ENCODE data around the gene EDN2. TPM values are rescaled to one million over a fixed set of nuclear protein-coding genes. Genes with fewer than 3 reads are reported as not detected.

EDN2 gene
- total RNA-seq, 1 donor from 2014 or later, result 0.47 TPM

DNA sequence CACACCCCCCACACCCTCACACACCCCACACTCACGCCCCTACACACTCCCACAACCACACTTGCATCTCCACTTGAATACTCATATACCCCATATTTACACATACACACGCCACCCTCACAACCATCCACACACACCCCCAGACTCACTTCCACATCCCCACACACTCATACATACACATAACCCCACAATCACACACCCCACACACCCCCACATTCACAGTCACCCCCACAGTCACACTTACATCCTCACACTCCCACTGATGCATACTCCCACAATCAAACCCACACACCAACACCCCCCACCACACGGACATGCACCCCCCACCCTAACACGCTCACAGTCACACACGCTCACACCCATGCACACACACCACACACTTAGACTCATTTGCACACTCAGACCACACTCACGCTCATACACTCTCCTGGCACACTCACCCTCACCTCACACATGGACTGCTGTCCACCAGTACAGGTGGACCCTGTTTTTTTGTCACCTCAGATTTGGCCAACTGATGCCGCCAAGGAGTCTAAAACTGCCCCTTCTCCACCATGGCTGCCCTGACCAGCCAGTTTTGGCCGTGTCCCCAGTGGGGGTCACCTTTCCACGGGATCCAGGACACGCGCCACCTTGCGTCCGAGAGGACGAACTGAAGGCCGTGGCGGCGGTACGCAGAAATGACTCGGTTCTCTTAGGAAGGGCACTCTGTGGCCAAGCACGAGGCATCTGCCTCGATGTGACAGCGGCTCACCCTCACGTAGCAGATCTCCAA, 45.3 kb upstream of the EDN2 start:
- no peaks in the 10 kb centered on the region for H3K9me3 ChIP-seq (replicated peaks)

DNA sequence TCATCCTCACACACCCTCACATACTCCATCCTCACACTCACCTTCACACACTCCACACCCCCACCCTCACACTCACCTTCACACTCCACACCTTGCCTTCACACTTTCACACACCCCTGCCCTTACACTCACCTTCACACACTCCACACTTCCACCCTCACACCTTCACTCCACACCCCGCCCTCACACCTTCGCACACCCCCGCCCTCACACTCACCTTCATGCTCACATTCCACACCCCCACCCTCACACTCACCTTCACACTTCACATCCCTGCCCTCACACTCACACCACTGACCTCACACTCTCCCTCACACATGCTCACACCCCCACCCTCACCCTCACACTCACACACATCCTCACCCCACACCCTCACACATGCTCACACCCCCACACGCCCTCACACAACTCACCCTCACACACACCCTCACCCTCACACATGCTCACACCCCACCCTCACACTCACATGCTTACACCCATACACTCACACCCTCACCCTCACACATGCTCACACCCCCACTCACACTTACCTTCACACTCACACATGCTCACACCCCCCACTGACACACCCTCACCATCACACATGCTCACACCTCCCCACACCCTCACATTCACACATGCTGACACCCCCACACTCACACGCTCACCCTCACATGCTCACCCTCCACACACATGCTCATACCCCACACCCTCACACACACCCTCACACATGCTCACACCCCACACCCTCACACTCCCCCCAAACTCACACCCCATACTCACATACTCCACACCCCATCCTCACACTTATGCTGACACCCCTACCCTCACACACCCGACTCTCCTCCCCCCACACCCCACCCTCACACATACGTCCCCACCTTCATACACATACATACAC, 44.5 kb upstream of the EDN2 start:
- Histone ChIP-seq H3K27ac (replicated peaks) (no peak overlapping the region), H3K4me1 (peaks cover 4% of the 10 kb centered on the region), H3K4me3 (no peak overlapping the region), H3K9me3 (replicated peaks) (no peaks in the 10 kb centered on the region), H3K36me3 (no peaks in the 10 kb centered on the region), H3K27me3 (ENCODE audit: low read depth) (no peaks in the 10 kb centered on the region)
- DNase-seq, result peak; percentile 7
- TF ChIP-seq, protein P1, sequence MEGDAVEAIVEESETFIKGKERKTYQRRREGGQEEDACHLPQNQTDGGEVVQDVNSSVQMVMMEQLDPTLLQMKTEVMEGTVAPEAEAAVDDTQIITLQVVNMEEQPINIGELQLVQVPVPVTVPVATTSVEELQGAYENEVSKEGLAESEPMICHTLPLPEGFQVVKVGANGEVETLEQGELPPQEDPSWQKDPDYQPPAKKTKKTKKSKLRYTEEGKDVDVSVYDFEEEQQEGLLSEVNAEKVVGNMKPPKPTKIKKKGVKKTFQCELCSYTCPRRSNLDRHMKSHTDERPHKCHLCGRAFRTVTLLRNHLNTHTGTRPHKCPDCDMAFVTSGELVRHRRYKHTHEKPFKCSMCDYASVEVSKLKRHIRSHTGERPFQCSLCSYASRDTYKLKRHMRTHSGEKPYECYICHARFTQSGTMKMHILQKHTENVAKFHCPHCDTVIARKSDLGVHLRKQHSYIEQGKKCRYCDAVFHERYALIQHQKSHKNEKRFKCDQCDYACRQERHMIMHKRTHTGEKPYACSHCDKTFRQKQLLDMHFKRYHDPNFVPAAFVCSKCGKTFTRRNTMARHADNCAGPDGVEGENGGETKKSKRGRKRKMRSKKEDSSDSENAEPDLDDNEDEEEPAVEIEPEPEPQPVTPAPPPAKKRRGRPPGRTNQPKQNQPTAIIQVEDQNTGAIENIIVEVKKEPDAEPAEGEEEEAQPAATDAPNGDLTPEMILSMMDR (IDR thresholded peaks at IDR 0.05; ENCODE audit: borderline replicate concordance), result no peak
- intact Hi-C loops (cut with micrococcal nuclease), result no loop called here

More for the DNA sequence above, 45.3 kb upstream of the EDN2 start:
- peaks cover 4% of the 10 kb centered on the region for H3K4me1 ChIP-seq
- intact Hi-C loops (cut with micrococcal nuclease), result no loop called here
- no peaks in the 10 kb centered on the region for H3K27me3 ChIP-seq (ENCODE audit: low read depth)
- TF ChIP-seq, protein P1 (IDR thresholded peaks at IDR 0.05; ENCODE audit: borderline replicate concordance), result no peak
- no peak overlapping the region for H3K4me3 ChIP-seq
- no peak for DNase-seq
- H3K36me3 ChIP-seq, result no peaks in the 10 kb centered on the region
- no peak overlapping the region for H3K27ac ChIP-seq (replicated peaks)

DNA sequence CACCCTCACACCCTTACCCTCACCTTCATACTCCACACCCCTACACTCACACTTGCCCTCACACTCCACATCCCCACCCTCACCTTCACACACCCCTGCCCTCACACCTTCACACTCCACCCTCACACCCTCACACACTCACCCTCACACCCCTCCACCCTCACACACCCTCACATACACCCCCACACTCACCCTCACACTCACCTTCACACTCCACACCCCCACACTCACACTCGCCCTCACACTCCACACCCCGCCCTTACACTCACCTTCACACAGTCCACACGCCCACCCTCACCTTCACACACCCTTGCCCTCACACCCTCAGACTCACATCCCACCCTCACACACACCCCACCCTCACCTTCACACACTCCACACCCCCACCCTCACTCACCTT, 43.6 kb upstream of the EDN2 start:
- DNase-seq, result peak; percentile 6
- intact Hi-C loops (cut with micrococcal nuclease), result no loop called here
- TF ChIP-seq, protein P1 (IDR thresholded peaks at IDR 0.05; ENCODE audit: borderline replicate concordance), result no peak
- Histone ChIP-seq H3K4me1 (no peaks in the 10 kb centered on the region), H3K9me3 (replicated peaks) (no peaks in the 10 kb centered on the region), H3K4me3 (no peak overlapping the region), H3K27ac (replicated peaks) (no peak overlapping the region), H3K36me3 (no peaks in the 10 kb centered on the region), H3K27me3 (ENCODE audit: low read depth) (no peaks in the 10 kb centered on the region)

DNA sequence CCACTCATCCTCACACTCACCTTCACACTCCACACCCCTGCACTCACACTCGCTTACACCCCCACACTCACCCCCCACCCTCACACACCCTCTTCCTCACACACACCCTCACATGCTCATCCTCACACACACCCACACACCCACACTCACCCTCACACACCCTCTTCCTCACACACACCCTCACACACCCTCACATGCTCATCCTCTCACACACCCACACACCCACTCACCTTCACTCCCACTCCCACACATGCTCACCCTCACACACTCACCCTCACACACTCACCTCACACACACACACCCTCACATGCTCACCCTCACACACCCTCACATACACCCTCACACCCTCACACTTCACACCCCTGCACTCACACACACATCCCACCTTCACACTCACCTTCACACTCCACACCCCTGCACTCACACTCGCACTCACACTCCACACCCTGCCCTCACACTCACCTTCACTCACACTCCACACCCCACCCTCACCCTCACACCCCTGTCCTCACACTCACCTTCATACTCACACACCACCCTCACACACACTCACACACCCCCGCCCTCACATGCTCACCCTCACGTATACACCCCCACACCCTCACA, 42.6 kb upstream of the EDN2 start:
- Histone ChIP-seq H3K9me3 (replicated peaks) (no peaks in the 10 kb centered on the region), H3K36me3 (no peaks in the 10 kb centered on the region), H3K4me3 (no peak overlapping the region), H3K27me3 (ENCODE audit: low read depth) (no peaks in the 10 kb centered on the region), H3K4me1 (no peaks in the 10 kb centered on the region), H3K27ac (replicated peaks) (no peak overlapping the region)
- intact Hi-C loops (cut with micrococcal nuclease), result no loop called here
- TF ChIP-seq, protein P1 (IDR thresholded peaks at IDR 0.05; ENCODE audit: borderline replicate concordance), result no peak
- DNase-seq, result peak; percentile 1

DNA sequence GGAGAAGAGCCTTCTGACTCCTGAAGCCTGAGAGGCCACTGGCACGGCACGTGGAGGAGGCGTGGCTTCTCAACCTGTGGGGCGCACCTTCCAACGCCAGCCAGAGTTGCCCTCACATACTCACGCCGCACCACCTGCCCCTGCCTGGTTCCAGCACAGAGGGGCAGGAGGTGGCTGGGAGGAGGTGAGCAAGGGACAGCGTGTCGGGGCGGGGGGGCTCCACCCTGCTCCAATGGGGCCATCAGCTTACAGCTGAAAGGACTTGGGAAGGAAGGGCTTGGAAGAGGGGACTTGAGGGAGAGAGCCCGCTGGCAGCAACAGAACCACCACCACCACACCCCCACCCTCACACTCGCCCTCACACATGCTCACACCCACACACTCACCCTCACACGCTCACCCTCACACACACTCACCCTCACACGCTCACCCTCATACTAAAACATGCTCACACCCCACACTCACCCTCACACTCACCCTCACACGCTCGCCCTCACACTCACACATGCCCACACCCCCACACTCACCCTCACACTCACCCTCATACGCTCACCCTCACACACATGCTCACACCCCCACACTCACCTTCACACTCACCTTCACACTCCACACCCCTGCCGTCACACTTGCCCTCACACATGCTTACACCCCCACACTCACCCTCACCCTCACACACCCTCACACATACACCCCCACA, 41.6 kb upstream of the EDN2 start:
- H3K27me3 ChIP-seq (ENCODE audit: low read depth), result no peaks in the 10 kb centered on the region
- intact Hi-C loops (cut with micrococcal nuclease), result no loop called here
- no peak overlapping the region for H3K4me3 ChIP-seq
- TF ChIP-seq, protein P1 (IDR thresholded peaks at IDR 0.05; ENCODE audit: borderline replicate concordance), result no peak
- no peak overlapping the region for H3K27ac ChIP-seq (replicated peaks)
- no peaks in the 10 kb centered on the region for H3K36me3 ChIP-seq
- H3K9me3 ChIP-seq (replicated peaks), result no peaks in the 10 kb centered on the region
- no peaks in the 10 kb centered on the region for H3K4me1 ChIP-seq
- DNase-seq, result no peak
